K562 (cell line): ENCODE results near the gene NTRK3. TPM values are rescaled to one million over a fixed set of nuclear protein-coding genes. Genes with fewer than 3 reads are reported as not detected.

ENCODE experiments used
- ATAC-seq: fragments of 200-7000 bp; cut with Tn5 transposase; 3 replicates; pipeline ENCODE4 v1.9.1; 2020; ENCODE audit warnings: moderate library complexity
- BruUV-seq: library from RNA; stranded (reverse); fragments of 400-500 nt; replicated peaks from 2 replicates; lab custom pipeline; 2021; lab: Mats Ljungman, UMichigan
- CTCF ChIA-PET: fragments of 300-600 bp; formaldehyde crosslinking; extraction: SDS; loops from one replicate; lab custom pipeline; 2021; ENCODE audit warnings: low intra/inter-chr PET ratio; lab: Yijun Ruan, JAX
- POLR2A ChIA-PET: fragments of 300-600, 350-650 bp; sonication (Branson Sonifier 250); formaldehyde crosslinking; extraction: SDS; loops from one replicate; lab custom pipeline; 2021; ENCODE audit warnings: antibody characterized with exemption, inconsistent platforms; lab: Yijun Ruan, JAX
- DNase-seq, 4 experiments: peaks; one replicate each; pipeline versions ENCODE4 v3.0.0 to v3.0.0-alpha.2; 2011 to 2018; ENCODE audit warnings: low spot score in 3 of 4, mixed read lengths in 3 of 4; ENCODE audit errors: extremely low read depth in 1 of 4
- FAIRE-seq: peaks from 2 replicates; lab custom pipeline; 2011; peaks lifted over from hg19 to GRCh38; lab: Jason Lieb, UNC
- H2AFZ ChIP-seq: 2 replicates; pipeline ENCODE4 v1.6.0; 2011; ENCODE audit warnings: low read depth, low read length, control low read depth, inconsistent platforms
- H3K27ac ChIP-seq: fragments of 200-600 bp; 3 replicates; pipeline ENCODE4 v1.8.0; 2011; ENCODE audit warnings: low read depth, mild to moderate bottlenecking, control low read depth, inconsistent platforms, low read length, moderate library complexity, mixed read lengths; ENCODE audit errors: extremely low read depth
- H3K27me3 ChIP-seq, 2 experiments: fragments of 300-600 bp in 1 of 2; 2 replicates in 1 of 2; 3 replicates in 1 of 2; pipeline versions ENCODE4 v1.6.0 to v1.8.0; 2011; ENCODE audit warnings: inconsistent platforms in 2 of 2, low read length in 2 of 2, mild to moderate bottlenecking in 1 of 2, mixed read lengths in 1 of 2, moderate library complexity in 1 of 2; ENCODE audit not compliant: control insufficient read depth in 2 of 2, insufficient read depth in 2 of 2
- H3K36me3 ChIP-seq: fragments of 300-600 bp; 3 replicates; pipeline ENCODE4 v1.8.0; 2011; ENCODE audit warnings: mild to moderate bottlenecking, low read length, inconsistent platforms; ENCODE audit not compliant: control insufficient read depth, insufficient read depth
- H3K4me1 ChIP-seq, 2 experiments: fragments of 200-600 bp in 1 of 2; replicated peaks in 1 of 2; 2 replicates in 1 of 2; 3 replicates in 1 of 2; pipeline versions ENCODE4 v1.5.1 to v1.8.0; 2011; ENCODE audit warnings: inconsistent platforms in 2 of 2, low read length in 2 of 2, mild to moderate bottlenecking in 1 of 2, mixed read lengths in 1 of 2, moderate library complexity in 1 of 2; ENCODE audit not compliant: control insufficient read depth in 2 of 2, insufficient read depth in 2 of 2
- H3K4me2 ChIP-seq: 2 replicates; pipeline ENCODE4 v1.6.1; 2011; ENCODE audit warnings: low read length, control low read depth, inconsistent platforms, mixed read lengths; ENCODE audit not compliant: insufficient read depth
- H3K4me3 ChIP-seq: fragments of 200-600 bp; sonication (generic), shearing (Covaris generic); 2 replicates; pipeline ENCODE4 v1.5.1; 2016; ENCODE audit warnings: control low read depth, inconsistent platforms
- H3K79me2 ChIP-seq: fragments of 200-600 bp; 3 replicates; pipeline ENCODE4 v1.8.0; 2011; ENCODE audit warnings: low read length, inconsistent platforms; ENCODE audit not compliant: control insufficient read depth, insufficient read depth
- H3K9ac ChIP-seq, 2 experiments: 2 replicates each; pipeline versions ENCODE4 v1.6.0 to v1.6.1; 2011; ENCODE audit warnings: low read depth in 2 of 2, low read length in 2 of 2, control low read depth in 1 of 2, inconsistent platforms in 1 of 2, mild to moderate bottlenecking in 1 of 2, mixed read lengths in 1 of 2; ENCODE audit not compliant: insufficient read depth in 1 of 2
- H3K9me1 ChIP-seq: one replicate; pipeline ENCODE4 v1.6.0; 2011; ENCODE audit warnings: inconsistent platforms, mild to moderate bottlenecking, low read length, moderate library complexity; ENCODE audit not compliant: control insufficient read depth, insufficient read depth
- H3K9me3 ChIP-seq: replicated peaks from 2 replicates; pipeline ENCODE4 v1.5.1; 2011; ENCODE audit warnings: low read depth, low read length, inconsistent platforms; ENCODE audit not compliant: control insufficient read depth, insufficient read depth
- H4K20me1 ChIP-seq: replicated peaks from 2 replicates; pipeline ENCODE4 v1.6.1; 2011; ENCODE audit warnings: low read length, inconsistent platforms, mixed read lengths; ENCODE audit not compliant: control insufficient read depth, insufficient read depth
- BHLHE40 ChIP-seq: IDR thresholded peaks from 2 replicates; pipeline ENCODE4 v1.6.1; 2011; ENCODE audit warnings: low read length, improper control_type of control experiment
- EGR1 ChIP-seq: fragments of 450-650 bp; conservative IDR thresholded peaks from 2 replicates; pipeline ENCODE4 v1.6.1; 2017; ENCODE audit warnings: mild to moderate bottlenecking
- HDAC1 ChIP-seq, 2 experiments: fragments of 450-650 bp; IDR thresholded peaks; 2 replicates each; pipeline ENCODE4 v1.6.1; 2016 to 2017; ENCODE audit warnings: inconsistent platforms in 1 of 2, mild to moderate bottlenecking in 1 of 2, moderate library complexity in 1 of 2
- HNRNPL ChIP-seq: fragments of 200-400 bp; formaldehyde crosslinking; IDR thresholded peaks from 2 replicates; pipeline ENCODE4 v1.6.1; 2017; ENCODE audit warnings: low read depth, mild to moderate bottlenecking, low read length
- HNRNPLL ChIP-seq: fragments of 200-400 bp; formaldehyde crosslinking; IDR thresholded peaks from 2 replicates; pipeline ENCODE4 v1.6.1; 2017; ENCODE audit warnings: low read length, low read depth, mild to moderate bottlenecking; ENCODE audit not compliant: poor library complexity, severe bottlenecking
- KDM1A ChIP-seq, 2 experiments: fragments of 450-650 bp; IDR thresholded peaks; 2 replicates each; pipeline ENCODE4 v1.6.1; 2016; ENCODE audit warnings: mild to moderate bottlenecking in 2 of 2
- NCOR1 ChIP-seq: fragments of 450-650 bp; IDR thresholded peaks from 2 replicates; pipeline ENCODE4 v1.6.1; 2016; ENCODE audit warnings: mild to moderate bottlenecking, moderate library complexity
- NONO ChIP-seq, 2 experiments: fragments of 200-400 bp in 1 of 2; fragments of 450-650 bp in 1 of 2; formaldehyde crosslinking in 1 of 2; IDR thresholded peaks; 2 replicates each; pipeline ENCODE4 v1.6.1; 2017; ENCODE audit warnings: low read depth in 2 of 2, mild to moderate bottlenecking in 2 of 2, moderate library complexity in 2 of 2, low read length in 1 of 2
- NUFIP1 ChIP-seq: fragments of 450-650 bp; IDR thresholded peaks from 2 replicates; pipeline ENCODE4 v1.6.1; 2018; ENCODE audit not compliant: partially characterized antibody
- SIRT6 ChIP-seq: IDR thresholded peaks from one replicate; pipeline ENCODE4 v1.6.1; 2012; ENCODE audit warnings: low read depth, mild to moderate bottlenecking, control low read depth, inconsistent platforms, low read length, moderate library complexity
- ZNF23 ChIP-seq: fragments of 250-450 bp; sonication (Bioruptor Pico); IDR thresholded peaks from 2 replicates; pipeline ENCODE4 v1.4.0; 2020; ENCODE audit warnings: mild to moderate bottlenecking
- WGBS: fragments of 100-300 bp; shearing (Covaris generic); methylation state at CpG from one replicate; pipeline ENCODE4 v1.1.6; 2016; ENCODE audit warnings: low coverage, mixed read lengths; ENCODE audit not compliant: insufficient coverage; ENCODE audit errors: missing lambda C conversion rate; 5-methylcytosine and 5-hydroxymethylcytosine counted together
- in situ Hi-C: fragments of 300-500 bp; cut with MboI; formaldehyde crosslinking; loops from 4 replicates; pipeline ENCODE4 v1.15.0; 2018; ENCODE audit warnings: inconsistent platforms, mixed read lengths
- intact Hi-C: fragments of 100-400 bp; cut with micrococcal nuclease; formaldehyde crosslinking; loops from 2 replicates; pipeline ENCODE4 v1.14.2; 2022
- polyA plus RNA-seq, 8 experiments: library from polyadenylated mRNA; depleted of rRNA in 4 of 8; stranded (reverse) in 5 of 8; unstranded in 3 of 8; fragments of >200 nt; fragmentation: Nextera tagmentation in 2 of 8; fragmentation: Illumina TruSeq in 1 of 8; extraction: Ambion mirVana in 2 of 8; extraction: Trizol in 1 of 8; gene quantifications; 2 replicates each; pipeline versions ENCODE4 v1.2.1 to v1.2.3, GENCODE V29; 2011 to 2014; ENCODE audit warnings: inconsistent platforms in 1 of 8, missing spikeins in 1 of 8
- total RNA-seq, 7 experiments: library from RNA; depleted of rRNA in 6 of 7; stranded (reverse); fragments of >200 nt in 6 of 7; fragmentation: Illumina TruSeq in 2 of 7; extraction: Trizol in 2 of 7; gene quantifications; 2 replicates each; pipeline versions ENCODE4 v1.2.1 to v1.2.3, GENCODE V29; 2011 to 2021; ENCODE audit warnings: low replicate concordance in 1 of 7
- TF ChIP-seq, protein P1 (sequence below): IDR thresholded peaks from 2 replicates; pipeline ENCODE4 v1.6.1; 2012; ENCODE audit warnings: low read depth, low read length, improper control_type of control experiment, borderline replicate concordance
- TF ChIP-seq, protein P2 (sequence below): sonication (generic); formaldehyde crosslinking; IDR thresholded peaks from 2 replicates; pipeline ENCODE4 v1.8.1; 2023; ENCODE audit warnings: mild to moderate bottlenecking, missing genetic modification reagents
- TF ChIP-seq, protein P3 (sequence below): IDR thresholded peaks from 2 replicates; pipeline ENCODE4 v1.6.1; 2011; ENCODE audit warnings: borderline replicate concordance, low read depth, mild to moderate bottlenecking, moderate library complexity, low read length; ENCODE audit not compliant: insufficient read depth, poor library complexity, severe bottlenecking
- TF ChIP-seq, protein P4 (sequence below): fragments of 200-800 bp; sonication (Bioruptor generic); IDR thresholded peaks from 2 replicates; pipeline ENCODE4 v1.6.1; 2017; ENCODE audit warnings: missing genetic modification characterization, missing compliant biosample characterization

The NTRK3 gene
- total and polyA plus RNA-seq, 9 of the 15 experiments (the other 6 are each of a cell fraction or from before 2014, with no cell fraction given) = 0.11 to 0.13 TPM; not detected in 7

DNA sequence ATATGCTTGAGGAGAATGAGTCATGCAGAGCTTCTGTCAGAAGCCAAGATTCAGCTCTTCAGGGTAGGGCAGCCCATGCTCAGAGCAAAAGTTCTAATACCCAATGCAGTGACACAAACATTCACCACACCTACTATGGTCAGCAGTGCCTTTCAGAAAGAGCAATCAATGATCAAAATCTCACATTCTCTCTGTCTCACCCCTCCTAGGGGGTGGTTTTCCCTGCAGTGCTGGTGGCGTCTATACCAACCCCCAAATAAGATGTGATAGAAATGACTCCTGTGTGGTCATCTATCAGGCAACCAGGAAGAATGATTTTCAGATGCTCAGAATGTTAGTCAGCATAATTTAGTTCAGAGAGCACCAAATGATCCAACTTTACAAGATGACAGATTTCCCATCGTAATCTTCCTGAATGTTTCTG, 385.3 kb downstream of the NTRK3 start (continued):
- TF ChIP-seq, protein P1, sequence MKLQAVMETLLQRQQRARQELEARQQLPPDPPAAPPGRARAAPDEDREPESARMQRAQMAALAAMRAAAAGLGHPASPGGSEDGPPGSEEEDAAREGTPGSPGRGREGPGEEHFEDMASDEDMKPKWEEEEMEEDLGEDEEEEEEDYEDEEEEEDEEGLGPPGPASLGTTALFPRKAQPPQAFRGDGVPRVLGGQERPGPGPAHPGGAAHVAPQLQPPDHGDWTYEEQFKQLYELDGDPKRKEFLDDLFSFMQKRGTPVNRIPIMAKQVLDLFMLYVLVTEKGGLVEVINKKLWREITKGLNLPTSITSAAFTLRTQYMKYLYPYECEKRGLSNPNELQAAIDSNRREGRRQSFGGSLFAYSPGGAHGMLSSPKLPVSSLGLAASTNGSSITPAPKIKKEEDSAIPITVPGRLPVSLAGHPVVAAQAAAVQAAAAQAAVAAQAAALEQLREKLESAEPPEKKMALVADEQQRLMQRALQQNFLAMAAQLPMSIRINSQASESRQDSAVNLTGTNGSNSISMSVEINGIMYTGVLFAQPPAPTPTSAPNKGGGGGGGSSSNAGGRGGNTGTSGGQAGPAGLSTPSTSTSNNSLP = no peak
- TF ChIP-seq, all 486 proteins: peak for 0

DNA sequence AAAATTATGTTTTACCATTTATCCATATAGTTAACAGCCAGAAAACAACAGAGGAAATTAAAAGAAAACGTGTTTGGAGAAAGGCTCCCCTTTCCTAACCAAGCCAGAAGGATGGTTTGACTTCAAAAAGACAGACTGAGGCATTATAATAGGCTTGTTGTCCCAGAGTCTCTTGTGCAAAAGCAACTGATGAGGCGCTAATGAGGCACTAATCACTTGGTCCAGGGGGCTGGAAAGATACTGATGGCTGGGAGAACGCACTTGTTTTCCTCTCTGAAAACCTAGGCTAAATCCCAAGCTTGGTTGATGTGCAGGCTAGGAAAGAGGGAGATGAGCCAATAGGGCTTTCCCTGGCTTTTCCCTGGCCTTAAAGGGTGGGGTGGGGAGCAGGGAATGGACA, 389.6 kb downstream of the NTRK3 start:
- no TSS peak for BruUV-seq
- H3K27ac ChIP-seq = no peak overlapping the region
- H3K36me3 ChIP-seq = no peaks in the 10 kb centered on the region
- WGBS = 4% methylated on average over 3 of the region's 3 CpGs
- no peak overlapping the region for H3K4me3 ChIP-seq
- intact Hi-C loops = no loop called here
- ChIA-PET POLR2A (no interaction called here), CTCF (no interaction called here)
- in situ Hi-C loops = no loop called here
- H2AFZ ChIP-seq = no peak overlapping the region
- H3K4me2 ChIP-seq = no peak overlapping the region
- H4K20me1 ChIP-seq = no peaks in the 10 kb centered on the region; the same call in 1 of the 2 replicates
- H3K9me3 ChIP-seq = no peaks in the 10 kb centered on the region
- DNase-seq (no peak), ATAC-seq (no peak), FAIRE-seq (no peak)
- no peak overlapping the region for H3K9ac ChIP-seq
- H3K9me1 ChIP-seq = no peaks in the 10 kb centered on the region
- no peaks in the 10 kb centered on the region for H3K79me2 ChIP-seq
- H3K27me3 ChIP-seq = no peaks in the 10 kb centered on the region
- H3K4me1 ChIP-seq = no peaks in the 10 kb centered on the region
- TF ChIP-seq SIRT6 (no peak), EGR1 (no peak), ZNF23 (CRISPR knock-in tag) (no peak), HNRNPL (no peak), HDAC1 (IDR thresholded peaks at IDR 0.05) (no peak), BHLHE40 (no peak), NONO (IDR thresholded peaks at IDR 0.05; ENCODE audit: low read depth in 2 of 2, low read length in 1 of 2) (no peak), NUFIP1 (no peak), KDM1A (IDR thresholded peaks at IDR 0.05) (no peak), HNRNPLL (no peak), NCOR1 (no peak)
- TF ChIP-seq, protein P2, sequence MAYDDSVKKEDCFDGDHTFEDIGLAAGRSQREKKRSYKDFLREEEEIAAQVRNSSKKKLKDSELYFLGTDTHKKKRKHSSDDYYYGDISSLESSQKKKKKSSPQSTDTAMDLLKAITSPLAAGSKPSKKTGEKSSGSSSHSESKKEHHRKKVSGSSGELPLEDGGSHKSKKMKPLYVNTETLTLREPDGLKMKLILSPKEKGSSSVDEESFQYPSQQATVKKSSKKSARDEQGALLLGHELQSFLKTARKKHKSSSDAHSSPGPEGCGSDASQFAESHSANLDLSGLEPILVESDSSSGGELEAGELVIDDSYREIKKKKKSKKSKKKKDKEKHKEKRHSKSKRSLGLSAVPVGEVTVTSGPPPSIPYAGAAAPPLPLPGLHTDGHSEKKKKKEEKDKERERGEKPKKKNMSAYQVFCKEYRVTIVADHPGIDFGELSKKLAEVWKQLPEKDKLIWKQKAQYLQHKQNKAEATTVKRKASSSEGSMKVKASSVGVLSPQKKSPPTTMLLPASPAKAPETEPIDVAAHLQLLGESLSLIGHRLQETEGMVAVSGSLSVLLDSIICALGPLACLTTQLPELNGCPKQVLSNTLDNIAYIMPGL = no peak
- TF ChIP-seq, protein P3, sequence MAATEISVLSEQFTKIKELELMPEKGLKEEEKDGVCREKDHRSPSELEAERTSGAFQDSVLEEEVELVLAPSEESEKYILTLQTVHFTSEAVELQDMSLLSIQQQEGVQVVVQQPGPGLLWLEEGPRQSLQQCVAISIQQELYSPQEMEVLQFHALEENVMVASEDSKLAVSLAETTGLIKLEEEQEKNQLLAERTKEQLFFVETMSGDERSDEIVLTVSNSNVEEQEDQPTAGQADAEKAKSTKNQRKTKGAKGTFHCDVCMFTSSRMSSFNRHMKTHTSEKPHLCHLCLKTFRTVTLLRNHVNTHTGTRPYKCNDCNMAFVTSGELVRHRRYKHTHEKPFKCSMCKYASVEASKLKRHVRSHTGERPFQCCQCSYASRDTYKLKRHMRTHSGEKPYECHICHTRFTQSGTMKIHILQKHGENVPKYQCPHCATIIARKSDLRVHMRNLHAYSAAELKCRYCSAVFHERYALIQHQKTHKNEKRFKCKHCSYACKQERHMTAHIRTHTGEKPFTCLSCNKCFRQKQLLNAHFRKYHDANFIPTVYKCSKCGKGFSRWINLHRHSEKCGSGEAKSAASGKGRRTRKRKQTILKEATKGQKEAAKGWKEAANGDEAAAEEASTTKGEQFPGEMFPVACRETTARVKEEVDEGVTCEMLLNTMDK = no peak
- TF ChIP-seq, protein P4, sequence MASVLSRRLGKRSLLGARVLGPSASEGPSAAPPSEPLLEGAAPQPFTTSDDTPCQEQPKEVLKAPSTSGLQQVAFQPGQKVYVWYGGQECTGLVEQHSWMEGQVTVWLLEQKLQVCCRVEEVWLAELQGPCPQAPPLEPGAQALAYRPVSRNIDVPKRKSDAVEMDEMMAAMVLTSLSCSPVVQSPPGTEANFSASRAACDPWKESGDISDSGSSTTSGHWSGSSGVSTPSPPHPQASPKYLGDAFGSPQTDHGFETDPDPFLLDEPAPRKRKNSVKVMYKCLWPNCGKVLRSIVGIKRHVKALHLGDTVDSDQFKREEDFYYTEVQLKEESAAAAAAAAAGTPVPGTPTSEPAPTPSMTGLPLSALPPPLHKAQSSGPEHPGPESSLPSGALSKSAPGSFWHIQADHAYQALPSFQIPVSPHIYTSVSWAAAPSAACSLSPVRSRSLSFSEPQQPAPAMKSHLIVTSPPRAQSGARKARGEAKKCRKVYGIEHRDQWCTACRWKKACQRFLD (CRISPR knock-in tag) = no peak
